Measurements from ENCODE around the gene NHERF2.

Gene NHERF2

GRCh38 chr16:2075631-2076030 is 48.9 kb downstream of the NHERF2 start:
- POLR2A ChIA-PET, result interaction anchor here (0.6 kb wide), 1 partner anchor 1728 kb away, joined by 3 read pairs; no protein-coding TSS in a partner anchor
- CTCF ChIA-PET, result no interaction called here

GRCh38 chr16:2076072-2076865 is 49.6 kb downstream of the NHERF2 start:
- ChIA-PET POLR2A (interaction anchor here (0.7 kb wide), 1 partner anchor 12 kb away, joined by 3 read pairs; no protein-coding TSS in a partner anchor), CTCF (no interaction called here)
- TF ChIP-seq CTBP1 (IDR thresholded peaks at IDR 0.05; ENCODE audit: borderline replicate concordance) (no peak), ARNT (IDR thresholded peaks at IDR 0.05) (no peak), FOXA1 (IDR thresholded peaks at IDR 0.05) (no peak), SUZ12 (IDR thresholded peaks at IDR 0.05) (no peak), ELF4 (IDR thresholded peaks at IDR 0.05) (no peak), FOXK2 (IDR thresholded peaks at IDR 0.05) (no peak), FOXM1 (IDR thresholded peaks at IDR 0.05; ENCODE audit: borderline replicate concordance) (no peak), L3MBTL2 (conservative IDR thresholded peaks at IDR 0.05) (no peak), TARDBP (IDR thresholded peaks at IDR 0.05) (no peak), PKNOX1 (IDR thresholded peaks at IDR 0.05) (no peak), BHLHE40 (IDR thresholded peaks at IDR 0.05; ENCODE audit: borderline replicate concordance) (no peak), NFRKB (IDR thresholded peaks at IDR 0.05) (no peak), LEF1 (IDR thresholded peaks at IDR 0.05; ENCODE audit: borderline replicate concordance) (no peak), SP1 (IDR thresholded peaks at IDR 0.05) (no peak), HDGF (IDR thresholded peaks at IDR 0.05; ENCODE audit: borderline replicate concordance) (no peak), ZNF384 (IDR thresholded peaks at IDR 0.05) (no peak)
- DNase-seq (ENCODE audit: extremely low spot score), result no peak

More at GRCh38 chr16:2075631-2076030, 48.9 kb downstream of the NHERF2 start:
- no peak for DNase-seq (ENCODE audit: extremely low spot score)
- no peak for TF ChIP-seq PKNOX1 (IDR thresholded peaks at IDR 0.05)
- TF ChIP-seq FOXM1 (IDR thresholded peaks at IDR 0.05; ENCODE audit: borderline replicate concordance), result no peak
- no peak for TF ChIP-seq SP1 (IDR thresholded peaks at IDR 0.05)
- no peak for TF ChIP-seq TARDBP (IDR thresholded peaks at IDR 0.05)

- DNase-seq (ENCODE audit: extremely low spot score), result no peak
- TF ChIP-seq ARNT (IDR thresholded peaks at IDR 0.05) (no peak), FOXM1 (IDR thresholded peaks at IDR 0.05; ENCODE audit: borderline replicate concordance) (no peak), SP1 (IDR thresholded peaks at IDR 0.05) (no peak), ZNF384 (IDR thresholded peaks at IDR 0.05) (no peak), NFRKB (IDR thresholded peaks at IDR 0.05) (no peak), L3MBTL2 (conservative IDR thresholded peaks at IDR 0.05) (no peak), FOXA1 (IDR thresholded peaks at IDR 0.05) (no peak), LEF1 (IDR thresholded peaks at IDR 0.05; ENCODE audit: borderline replicate concordance) (no peak), TARDBP (IDR thresholded peaks at IDR 0.05) (no peak), HDGF (IDR thresholded peaks at IDR 0.05; ENCODE audit: borderline replicate concordance) (no peak), SUZ12 (IDR thresholded peaks at IDR 0.05) (no peak), BHLHE40 (IDR thresholded peaks at IDR 0.05; ENCODE audit: borderline replicate concordance) (no peak), PKNOX1 (IDR thresholded peaks at IDR 0.05) (no peak), FOXK2 (IDR thresholded peaks at IDR 0.05) (no peak)
- POLR2A ChIA-PET, result interaction anchor here (0.7 kb wide), 1 partner anchor 13 kb away, joined by 3 read pairs; no protein-coding TSS in a partner anchor
- CTCF ChIA-PET, result interaction anchor here (0.6 kb wide), 1 partner anchor 46 kb away, joined by 5 read pairs; no protein-coding TSS in a partner anchor
These were observed 50.3 kb downstream of the NHERF2 start for GRCh38 chr16:2077016-2077415.

GRCh38 chr16:2077696-2078095 is 51.0 kb downstream of the NHERF2 start:
- ChIA-PET CTCF (interaction anchor here (0.6 kb wide), 1 partner anchor 47 kb away, joined by 5 read pairs; no protein-coding TSS in a partner anchor), POLR2A (no interaction called here)
- no peak for TF ChIP-seq ARNT (IDR thresholded peaks at IDR 0.05)
- TF ChIP-seq ELF4 (IDR thresholded peaks at IDR 0.05), result no peak
- TF ChIP-seq FOXA1 (IDR thresholded peaks at IDR 0.05), result no peak
- no peak for TF ChIP-seq FOXM1 (IDR thresholded peaks at IDR 0.05; ENCODE audit: borderline replicate concordance)
- TF ChIP-seq TARDBP (IDR thresholded peaks at IDR 0.05), result no peak
- no peak for TF ChIP-seq PKNOX1 (IDR thresholded peaks at IDR 0.05)
- no peak for TF ChIP-seq BHLHE40 (IDR thresholded peaks at IDR 0.05; ENCODE audit: borderline replicate concordance)
- TF ChIP-seq L3MBTL2 (conservative IDR thresholded peaks at IDR 0.05), result no peak
- no peak for TF ChIP-seq FOXK2 (IDR thresholded peaks at IDR 0.05)
- no peak for TF ChIP-seq LEF1 (IDR thresholded peaks at IDR 0.05; ENCODE audit: borderline replicate concordance)
- no peak for TF ChIP-seq SP1 (IDR thresholded peaks at IDR 0.05)
- no peak for TF ChIP-seq CTBP1 (IDR thresholded peaks at IDR 0.05; ENCODE audit: borderline replicate concordance)
- TF ChIP-seq SUZ12 (IDR thresholded peaks at IDR 0.05), result no peak
- TF ChIP-seq NFRKB (IDR thresholded peaks at IDR 0.05), result no peak
- no peak for TF ChIP-seq ZNF384 (IDR thresholded peaks at IDR 0.05)
- no peak for TF ChIP-seq HDGF (IDR thresholded peaks at IDR 0.05; ENCODE audit: borderline replicate concordance)
- DNase-seq (ENCODE audit: extremely low spot score), result no peak

- no peak for DNase-seq (ENCODE audit: extremely low spot score)
- no peak for TF ChIP-seq CTBP1 (IDR thresholded peaks at IDR 0.05; ENCODE audit: borderline replicate concordance)
- TF ChIP-seq BHLHE40 (IDR thresholded peaks at IDR 0.05; ENCODE audit: borderline replicate concordance), result no peak
- no peak for TF ChIP-seq PKNOX1 (IDR thresholded peaks at IDR 0.05)
- TF ChIP-seq NFRKB (IDR thresholded peaks at IDR 0.05), result no peak
- TF ChIP-seq L3MBTL2 (conservative IDR thresholded peaks at IDR 0.05), result no peak
- TF ChIP-seq TARDBP (IDR thresholded peaks at IDR 0.05), result no peak
- ChIA-PET CTCF (no interaction called here), POLR2A (no interaction called here)
These were observed 51.4 kb downstream of the NHERF2 start for GRCh38 chr16:2078096-2078495.
